GM12878 (cell line): Measurements from ENCODE around the gene TOMM22. TPM values are rescaled to one million over a fixed set of nuclear protein-coding genes. Genes with fewer than 3 reads are reported as not detected.
A peak's percentile ranks its signal among the peaks of the same experiment; 100 is the strongest.

Experiments used
- ATAC-seq: fragments of 200-7000 bp; cut with Tn5 transposase; 3 replicates; pipeline ENCODE4 v1.9.1; 2020; ENCODE audit warnings: mild to moderate bottlenecking, moderate library complexity
- BruUV-seq: library from RNA; stranded (reverse); fragments of 400-500 nt; replicated peaks from 2 replicates; lab custom pipeline; 2021; lab: Mats Ljungman, UMichigan
- CTCF ChIA-PET: fragments of 300-600 bp; sonication (Branson Sonifier 250); formaldehyde crosslinking; extraction: SDS; loops from one replicate; lab custom pipeline; 2021; ENCODE audit warnings: inconsistent platforms; lab: Yijun Ruan, JAX
- POLR2A ChIA-PET: fragments of 350-600 bp; formaldehyde crosslinking; extraction: SDS; loops from one replicate; lab custom pipeline; 2021; ENCODE audit warnings: inconsistent platforms; lab: Charles Lee
- RAD21 ChIA-PET: fragments of 300-600 bp; sonication (Branson Sonifier 250); formaldehyde crosslinking; loops from one replicate; lab custom pipeline; 2023; ENCODE audit warnings: antibody characterized with exemption; ENCODE audit not compliant: unreplicated experiment; lab: Charles Lee
- SMC1A ChIA-PET: fragments of 300-600 bp; sonication (Branson Sonifier 250); formaldehyde crosslinking; loops from one replicate; lab custom pipeline; 2023; ENCODE audit not compliant: unreplicated experiment, uncharacterized antibody; lab: Charles Lee
- DNase-seq: peaks from one replicate; pipeline ENCODE4 v3.0.0-alpha.2; 2011; ENCODE audit warnings: low read depth, low spot score
- FAIRE-seq: peaks from 3 replicates; lab custom pipeline; 2011; peaks lifted over from hg19 to GRCh38; lab: Jason Lieb, UNC
- H2AFZ ChIP-seq: 2 replicates; pipeline ENCODE4 v1.6.0; 2011; ENCODE audit warnings: low read depth, low read length, control low read depth; ENCODE audit not compliant: control insufficient read depth
- H3K27ac ChIP-seq: 2 replicates; pipeline ENCODE4 v1.5.1; 2011; ENCODE audit warnings: control low read depth; ENCODE audit not compliant: control insufficient read depth, insufficient read depth
- H3K27me3 ChIP-seq, 2 experiments: replicated peaks in 1 of 2; 2 replicates each; pipeline versions ENCODE4 v1.6.0 to v1.6.1; 2011; ENCODE audit warnings: low read length in 1 of 2; ENCODE audit not compliant: control insufficient read depth in 2 of 2, insufficient read depth in 2 of 2
- H3K36me3 ChIP-seq, 2 experiments: 2 replicates each; pipeline ENCODE4 v1.5.1; 2011; ENCODE audit warnings: low read length in 1 of 2; ENCODE audit not compliant: control insufficient read depth in 2 of 2, insufficient read depth in 2 of 2
- H3K4me1 ChIP-seq: 2 replicates; pipeline ENCODE4 v1.6.1; 2011; ENCODE audit warnings: mild to moderate bottlenecking, low read length, moderate library complexity, mixed read lengths; ENCODE audit not compliant: control insufficient read depth, insufficient read depth
- H3K4me2 ChIP-seq: 2 replicates; pipeline ENCODE4 v1.6.0; 2011; ENCODE audit warnings: control low read depth; ENCODE audit not compliant: control insufficient read depth, insufficient read depth
- H3K4me3 ChIP-seq: fragments of 200-600 bp; sonication (generic); 2 replicates; pipeline ENCODE4 v1.5.1; 2016
- H3K79me2 ChIP-seq: 2 replicates; pipeline ENCODE4 v1.6.0; 2011; ENCODE audit warnings: low read length; ENCODE audit not compliant: control insufficient read depth, insufficient read depth
- H3K9ac ChIP-seq: 2 replicates; pipeline ENCODE4 v1.8.0; 2011; ENCODE audit warnings: low read length, control low read depth, mixed read lengths; ENCODE audit not compliant: control insufficient read depth, insufficient read depth
- H3K9me3 ChIP-seq: replicated peaks from 3 replicates; pipeline ENCODE4 v1.5.1; 2011; ENCODE audit warnings: mild to moderate bottlenecking, low read length; ENCODE audit not compliant: control insufficient read depth, insufficient read depth
- H4K20me1 ChIP-seq: 2 replicates; pipeline ENCODE4 v1.6.0; 2011; ENCODE audit not compliant: control insufficient read depth, insufficient read depth
- ATF7 ChIP-seq: fragments of 450-650 bp; IDR thresholded peaks from 2 replicates; pipeline ENCODE4 v1.6.1; 2016; ENCODE audit warnings: low read depth, mild to moderate bottlenecking
- CBFB ChIP-seq: IDR thresholded peaks from 2 replicates; pipeline ENCODE4 v1.6.1; 2016; ENCODE audit warnings: antibody characterized with exemption, low read depth
- MTA3 ChIP-seq: IDR thresholded peaks from 2 replicates; pipeline ENCODE4 v1.6.1; 2012; ENCODE audit warnings: low read length, inconsistent platforms, borderline replicate concordance
- NBN ChIP-seq: fragments of 450-650 bp; IDR thresholded peaks from 2 replicates; pipeline ENCODE4 v1.6.1; 2016
- YY1 ChIP-seq: IDR thresholded peaks from 2 replicates; pipeline ENCODE4 v1.6.1; 2011; ENCODE audit warnings: low read depth, mild to moderate bottlenecking, low read length
- WGBS: methylation state at CpG from one replicate; pipeline ENCODE4 v1.1.6; 2016; ENCODE audit warnings: low lambda C conversion rate; ENCODE audit not compliant: insufficient replicate concordance, insufficient coverage; ENCODE audit errors: missing lambda C conversion rate; 5-methylcytosine and 5-hydroxymethylcytosine counted together
- in situ Hi-C: fragments of 300-500 bp; cut with MboI; formaldehyde crosslinking; loops from 9 replicates; pipeline ENCODE4 v1.14.3; 2018; ENCODE audit warnings: mixed read lengths
- intact Hi-C: fragments of 100-400 bp; cut with micrococcal nuclease; formaldehyde crosslinking; loops from one replicate; pipeline ENCODE4 v1.14.2; 2022; ENCODE audit not compliant: unreplicated experiment
- polyA plus RNA-seq, 11 experiments: library from polyadenylated mRNA; depleted of rRNA in 4 of 11; unstranded in 6 of 11; stranded (reverse) in 5 of 11; fragments of >200 nt; fragmentation: Nextera tagmentation in 4 of 11; fragmentation: Illumina TruSeq in 1 of 11; extraction: Ambion mirVana in 4 of 11; extraction: Trizol in 1 of 11; gene quantifications; 1 replicate in 1 of 11; 2 replicates in 10 of 11; pipeline versions ENCODE4 v1.2.1 to v1.2.3, GENCODE V29; 2011 to 2016; ENCODE audit warnings: inconsistent platforms in 2 of 11, missing spikeins in 2 of 11, low read depth in 1 of 11
- total RNA-seq, 4 experiments: library from RNA; depleted of rRNA in 3 of 4; stranded (reverse); fragments of >200 nt in 3 of 4; fragmentation: Illumina TruSeq in 1 of 4; extraction: Trizol in 1 of 4; gene quantifications; 2 replicates each; pipeline versions ENCODE4 v1.2.1 to v1.2.3, GENCODE V29; 2013 to 2021

Gene TOMM22
- total and polyA plus RNA-seq, 10 of the 15 experiments (the other 5 are each of a cell fraction or from before 2014, with no cell fraction given) = 37.6 to 197 (median 94.9) TPM

DNA sequence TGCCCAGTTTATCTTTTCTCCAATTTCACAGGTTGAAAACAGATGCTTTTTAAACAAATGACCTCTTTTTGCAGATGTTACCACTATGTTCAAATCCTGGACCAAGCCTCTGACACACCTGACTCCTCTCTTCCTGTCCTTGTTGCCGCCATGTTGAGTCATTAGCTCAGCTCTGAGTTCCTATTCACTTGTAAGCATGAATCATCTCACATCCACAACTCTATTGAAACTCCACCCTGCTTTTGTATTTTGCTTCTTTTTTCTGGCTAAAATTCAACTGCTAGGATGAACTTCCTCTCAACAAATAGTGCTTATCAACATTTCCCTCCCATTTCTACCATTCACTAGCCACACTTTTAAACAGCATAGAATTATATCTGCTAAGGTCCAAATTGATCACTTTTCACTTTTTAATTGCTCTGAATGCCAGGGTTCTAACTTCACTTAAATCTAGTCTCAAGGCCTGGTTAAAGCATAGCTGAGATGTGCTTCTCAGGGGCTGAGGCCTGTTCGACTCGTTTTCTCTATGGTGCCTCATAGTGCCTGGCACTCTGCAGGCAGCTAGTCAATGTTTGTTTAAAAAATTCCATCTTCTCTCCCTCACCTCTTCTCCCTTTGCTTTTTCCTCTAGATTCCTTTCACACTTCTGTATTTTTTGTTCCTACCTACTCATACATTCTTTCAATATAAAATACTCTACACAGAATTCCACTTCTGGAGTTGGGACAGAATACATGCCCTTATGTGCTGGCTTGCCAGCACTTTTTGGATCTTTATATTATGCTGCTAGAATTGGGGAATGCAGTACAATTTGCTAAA lies 15.1 kb downstream of the TOMM22 start:
- POLR2A ChIA-PET = interaction anchor here (1.8 to 5.9 kb wide), 6 partner anchors 8 to 60 kb away, joined by 4 to 43 read pairs (median 20); partner anchors contain the start of genes GTPBP1, SUN2 and TOMM22
- H3K9me3 ChIP-seq = no peaks in the 10 kb centered on the region
- peak overlapping the region; percentile 41 for H3K27ac ChIP-seq
- no peak for TF ChIP-seq CBFB
- TF ChIP-seq YY1 = peak; percentile 79
- no peak for TF ChIP-seq MTA3
- TF ChIP-seq ATF7 = peak; percentile 10; the same call in 1 of the 2 replicates
- 0 out of 2 replicates have a peak, but pooled peaks have one; percentile 23 for TF ChIP-seq NBN
- TF ChIP-seq, all 136 proteins: peak for 3
- intact Hi-C loops = no loop called here
- ChIA-PET CTCF (interaction anchor here (0.6 to 4.4 kb wide), 5 partner anchors 11 to 72 kb away, joined by 3 to 45 read pairs (median 5); partner anchors contain the start of gene TOMM22), RAD21 (interaction anchor here (1.7 to 5.3 kb wide), 3 partner anchors 11 to 15 kb away, joined by 3 to 30 read pairs (median 12); partner anchors contain the start of gene TOMM22), SMC1A (interaction anchor here (0.9 to 7.6 kb wide), 5 partner anchors 11 to 69 kb away, joined by 3 to 54 read pairs (median 6); partner anchors contain the start of genes GTPBP1 and TOMM22)
- peak overlapping the region; percentile 86; the same call in 1 of the 2 replicates for H3K4me3 ChIP-seq
- DNase-seq (no peak), ATAC-seq (peak; percentile 8; the same call in 1 of the 3 replicates), FAIRE-seq (no peak)
- H3K4me2 ChIP-seq = peak overlapping the region; percentile 83
- 54% methylated on average over 3 of the region's 3 CpGs for WGBS
- H3K36me3 ChIP-seq = 0 out of 4 replicates have a peak, but pooled peaks cover 0 to 7% of the 10 kb centered on the region in 2 experiments
- no peaks in the 10 kb centered on the region for H4K20me1 ChIP-seq
- H3K4me1 ChIP-seq = peaks cover 7% of the 10 kb centered on the region
- no peak overlapping the region for H2AFZ ChIP-seq
- H3K9ac ChIP-seq = peak overlapping the region; percentile 25; the same call in 1 of the 2 replicates
- H3K79me2 ChIP-seq = peaks cover 56% of the 10 kb centered on the region
- in situ Hi-C loops = no loop called here
- no TSS peak for BruUV-seq
- no peaks in the 10 kb centered on the region for H3K27me3 ChIP-seq
